NT2/D1 (cell line): ENCODE data around the gene RSPH6A.

ENCODE experiments used
- SUZ12 ChIP-seq: IDR thresholded peaks from 2 replicates; pipeline ENCODE4 v1.6.1; 2011; ENCODE audit not compliant: insufficient read length, insufficient read depth; ENCODE audit errors: extremely low read depth
- YY1 ChIP-seq: IDR thresholded peaks from 2 replicates; pipeline ENCODE4 v1.6.1; 2011; ENCODE audit not compliant: insufficient read length, insufficient read depth
- ZNF274 ChIP-seq: IDR thresholded peaks from 2 replicates; pipeline ENCODE4 v1.6.1; 2011; ENCODE audit warnings: mild to moderate bottlenecking, low read depth, low read length

- TF ChIP-seq SUZ12 (no peak), YY1 (no peak), ZNF274 (no peak)
Observed at GRCh38 chr19:45791744-45792469, 23.2 kb downstream of the RSPH6A start.
